GM19324 (cell line): ENCODE data around the gene OR52E2.
"Not testable (repeated sequence)": the region's sequence is repeated elsewhere in the genome, so short reads cannot be mapped to it uniquely, and the experiment has no call there.

ENCODE experiments used
- ATAC-seq: cut with Tn5 transposase; IDR thresholded peaks from one replicate; pipeline ENCODE4 v1.9.1; 2021; ENCODE audit warnings: mild to moderate bottlenecking, moderate library complexity; ENCODE audit not compliant: unreplicated experiment, low FRiP score

The OR52E2 gene

DNA sequence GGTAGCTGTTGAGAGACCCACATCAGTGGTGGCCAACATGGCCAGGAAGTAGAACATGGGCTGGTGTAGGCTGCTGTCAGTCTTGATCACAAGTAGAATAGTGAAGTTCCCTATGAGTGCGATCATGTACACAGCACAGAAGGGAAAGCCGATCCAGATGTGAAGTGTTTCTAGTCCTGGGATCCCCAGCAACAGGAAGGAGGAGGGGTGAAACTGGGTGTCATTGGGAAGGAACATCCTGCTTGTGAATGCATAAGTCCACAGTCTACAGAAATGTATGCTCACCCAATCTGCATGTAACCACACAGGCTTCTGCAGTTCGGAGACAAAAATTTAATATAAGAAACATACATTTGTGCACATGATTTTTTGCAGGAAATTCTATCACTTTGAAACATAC, at the start of gene OR52E2:
TSS of gene OR52E2 (minus strand) at position 237 of the 400 bp plus-strand sequence. CDS start at position 237, 0 bp downstream.
- no peak for ATAC-seq

DNA sequence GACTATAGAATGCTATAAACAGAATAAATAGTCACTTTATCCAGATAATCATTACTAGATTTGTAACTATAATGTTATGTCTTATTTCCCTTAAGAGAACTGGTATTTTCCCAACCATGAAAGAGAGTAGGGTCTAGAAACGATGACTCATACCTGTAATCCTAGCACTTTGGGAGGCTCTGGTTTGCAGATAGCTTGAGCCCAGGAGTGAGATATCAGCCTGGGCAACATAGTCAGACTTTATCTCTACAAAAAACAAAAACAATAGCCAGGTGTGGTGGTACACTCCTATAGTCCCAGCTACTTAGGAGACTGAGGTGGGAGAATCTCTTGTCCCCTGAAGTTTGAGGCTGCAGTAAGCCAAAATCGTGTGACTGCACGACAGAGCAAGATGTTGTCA, 47.9 kb upstream of the OR52E2 start:
- no peak for ATAC-seq

DNA sequence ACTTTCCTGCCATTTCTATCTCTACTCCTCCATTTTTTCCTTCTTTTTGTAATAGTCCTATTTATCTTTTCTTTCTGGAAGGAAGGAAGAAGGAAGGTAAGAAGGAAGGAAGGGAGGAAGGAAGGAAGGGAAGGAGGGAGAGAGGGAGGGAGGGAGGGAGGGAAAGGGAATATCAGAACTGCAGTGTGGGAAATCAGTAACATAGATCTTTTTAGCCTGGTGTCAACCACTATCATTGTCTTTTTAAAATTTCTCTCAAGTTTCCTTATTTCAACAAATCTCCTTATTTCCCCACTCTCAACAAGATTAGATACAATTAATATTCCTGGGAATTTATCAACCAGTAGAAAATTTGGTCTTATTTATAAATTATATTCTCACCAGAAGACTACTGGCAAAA, 43.6 kb upstream of the OR52E2 start:
- ATAC-seq, result no peak

DNA sequence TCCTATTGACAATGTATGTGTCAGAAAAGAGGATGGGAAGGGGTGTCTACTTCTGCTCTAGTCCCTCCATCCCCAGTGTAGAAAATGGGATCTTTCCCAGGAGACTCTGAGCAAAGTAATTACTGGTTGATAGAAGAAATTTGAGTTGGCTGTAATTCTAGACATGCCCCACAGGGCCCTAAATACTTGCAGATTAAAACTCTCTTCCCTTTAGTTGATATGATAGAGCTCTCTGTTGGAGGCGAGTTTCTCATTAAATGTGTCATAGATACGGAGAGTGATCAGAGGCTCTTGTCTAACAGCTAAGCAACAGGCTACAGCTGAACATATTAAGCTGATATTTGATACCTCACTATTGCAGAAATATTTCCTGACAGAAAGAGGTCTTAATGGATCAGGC, 42.8 kb upstream of the OR52E2 start:
- ATAC-seq, result no peak

DNA sequence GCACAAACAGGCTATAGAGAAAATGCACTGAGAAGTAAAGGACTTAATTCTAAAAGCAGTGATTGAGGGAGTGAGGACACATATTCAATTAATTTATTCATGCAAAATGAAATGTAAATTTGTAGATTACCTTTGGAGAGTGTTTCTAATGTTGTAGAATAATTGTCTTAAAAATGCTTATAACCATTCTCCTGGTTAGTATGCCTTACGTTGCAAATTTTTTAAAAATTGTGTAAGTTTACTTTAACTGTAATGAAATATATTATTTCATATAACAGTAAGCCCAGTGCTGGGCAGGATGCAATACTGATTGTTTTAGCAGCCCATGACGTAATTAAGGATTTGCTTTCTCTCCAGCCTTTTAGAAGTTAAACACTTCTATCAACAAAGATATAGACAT, 36.6 kb upstream of the OR52E2 start:
- ATAC-seq, result no peak

DNA sequence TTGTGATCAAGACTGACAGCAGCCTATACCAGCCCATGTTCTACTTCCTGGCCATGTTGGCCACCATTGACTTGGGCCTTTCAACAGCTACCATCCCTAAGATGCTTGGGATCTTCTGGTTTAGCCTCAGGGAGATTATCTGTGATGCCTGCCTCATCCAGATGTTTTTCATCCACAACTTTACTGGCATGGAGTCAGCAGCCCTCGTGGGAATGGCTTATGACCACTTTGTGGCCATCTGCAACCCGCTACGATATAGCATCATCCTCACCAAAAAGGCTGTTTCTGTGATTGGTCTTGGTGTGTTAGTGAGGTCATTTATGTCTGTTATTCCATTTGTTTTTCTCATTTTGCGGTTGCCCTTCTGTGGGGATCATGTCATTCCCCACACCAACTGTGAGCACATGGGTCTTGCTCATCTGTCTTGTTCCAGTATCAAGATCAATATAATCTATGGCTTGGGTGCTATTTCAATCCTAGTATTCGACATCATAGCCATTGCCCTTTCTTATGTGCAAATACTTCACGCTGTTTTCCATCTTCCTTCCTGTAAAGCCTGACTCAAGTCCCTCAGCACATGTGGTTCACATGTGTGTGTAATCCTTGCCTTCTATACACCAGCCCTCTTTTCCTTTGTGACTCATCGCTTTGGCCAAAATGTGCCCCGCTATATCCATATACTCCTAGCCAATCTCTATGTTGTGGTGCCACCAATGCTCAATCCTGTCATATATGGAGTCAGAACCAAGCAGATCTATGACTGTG, 33.6 kb upstream of the OR52E2 start:
- no peak for ATAC-seq

DNA sequence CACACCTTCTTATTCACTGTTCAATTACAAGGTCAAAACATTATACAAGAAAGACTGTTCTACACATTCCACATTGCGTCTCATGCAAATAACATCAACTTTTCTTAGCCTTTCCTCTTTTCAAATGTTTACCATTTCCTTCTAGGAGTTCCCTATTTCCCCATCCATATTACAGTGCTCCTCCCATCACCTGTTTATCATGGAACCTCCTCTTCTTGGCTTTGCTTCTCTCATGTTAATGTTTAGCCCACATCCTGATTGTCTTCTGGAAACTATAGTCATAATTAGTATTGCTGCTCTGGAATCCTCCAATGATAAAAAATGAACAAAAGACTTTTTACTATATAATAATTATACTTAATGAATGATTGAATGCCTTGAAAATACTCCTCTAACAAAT, 31.2 kb upstream of the OR52E2 start:
- ATAC-seq, result no peak

DNA sequence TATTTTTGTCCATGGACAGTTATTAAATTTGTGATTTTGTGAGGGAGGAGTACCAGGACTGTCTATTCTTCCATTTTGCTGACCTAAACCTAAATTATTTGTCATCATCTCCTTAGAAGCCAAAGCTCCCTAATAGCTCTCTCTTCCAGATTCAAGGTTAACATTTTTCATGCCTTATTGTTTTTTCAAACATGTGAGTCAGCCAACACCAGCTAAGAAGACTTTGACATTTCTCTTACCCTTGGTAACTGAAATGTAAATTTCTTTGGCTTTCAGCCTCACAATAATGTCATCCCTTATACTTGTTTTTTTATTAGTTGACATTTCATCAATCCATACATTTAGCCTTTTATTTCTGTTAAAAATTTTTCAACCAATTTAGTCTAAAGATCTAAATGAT, 29.1 kb upstream of the OR52E2 start:
- no peak for ATAC-seq

DNA sequence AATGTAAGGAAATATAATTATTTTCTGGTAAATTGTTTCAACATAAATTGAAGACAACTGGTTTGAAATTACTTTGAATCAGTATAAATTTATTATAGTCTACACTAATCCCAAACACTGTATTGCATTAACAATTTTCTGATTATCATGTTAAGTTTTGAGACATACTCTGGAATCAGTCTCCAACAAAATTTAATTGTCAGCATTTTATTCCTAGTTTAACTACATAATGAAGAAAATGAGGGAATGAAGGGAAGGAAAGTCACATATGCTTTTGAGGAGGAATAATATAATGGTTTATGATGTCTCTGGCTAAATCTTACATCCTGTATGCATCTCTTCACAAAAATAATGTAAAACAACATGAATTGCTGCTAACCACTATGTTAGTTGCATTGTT, 24.2 kb upstream of the OR52E2 start:
- no peak for ATAC-seq

DNA sequence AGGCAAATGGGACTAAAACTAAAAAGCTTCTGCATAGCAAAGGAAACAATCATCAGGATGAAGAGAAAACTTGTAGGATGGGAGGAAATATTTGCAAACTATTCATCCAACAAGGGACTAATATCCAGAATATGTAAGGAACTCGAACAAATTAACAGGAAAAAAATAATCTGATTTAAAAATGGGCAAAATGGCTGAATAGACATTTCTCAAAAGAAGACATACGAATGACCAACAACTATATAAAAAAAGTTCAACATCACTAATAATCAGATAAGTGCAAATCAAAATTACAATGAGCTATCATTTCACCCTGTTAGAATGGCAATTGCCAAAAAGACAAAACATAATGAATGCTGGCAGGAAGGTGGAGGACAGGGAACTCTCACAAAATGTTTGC, 22.0 kb upstream of the OR52E2 start:
- no peak for ATAC-seq

DNA sequence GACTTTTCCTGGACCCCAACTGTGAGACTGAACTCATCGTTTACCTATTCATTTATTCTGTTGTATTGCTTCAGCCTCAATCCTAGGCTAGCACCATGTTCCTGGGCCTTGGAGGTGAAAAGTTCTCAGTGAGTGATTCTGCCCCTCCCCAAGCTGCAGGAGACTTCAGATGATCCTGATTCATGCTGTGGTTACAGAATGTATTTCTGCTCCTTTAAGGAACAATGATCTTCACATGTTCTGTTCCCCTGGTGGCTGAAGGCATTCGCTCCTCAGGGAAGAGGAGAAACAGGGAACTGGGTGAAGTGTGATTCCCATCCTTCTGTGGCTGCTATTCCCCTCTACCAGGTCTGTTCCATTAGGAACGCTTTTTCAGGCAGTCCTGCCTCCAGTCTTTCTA, 12.4 kb upstream of the OR52E2 start:
- no peak for ATAC-seq

DNA sequence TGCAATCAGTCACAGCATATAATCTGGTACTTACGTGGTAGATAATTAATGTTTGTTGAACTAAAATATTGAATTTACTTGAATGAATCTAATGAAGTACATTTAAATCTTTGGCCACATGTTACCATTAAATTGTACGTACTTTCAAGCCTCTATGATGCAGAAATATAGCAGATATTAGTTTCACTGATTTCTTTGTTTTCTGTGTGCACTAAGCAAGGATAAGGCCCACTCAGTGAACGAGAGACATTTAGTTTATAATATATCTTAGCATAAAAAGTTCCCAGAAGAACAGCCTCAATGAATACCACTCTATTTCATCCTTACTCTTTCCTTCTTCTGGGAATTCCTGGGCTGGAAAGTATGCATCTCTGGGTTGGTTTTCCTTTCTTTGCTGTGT, 9.8 kb upstream of the OR52E2 start, which contains the start of gene OR52E1:
TSS of gene OR52E1 (plus strand) at position 301 of the 400 bp plus-strand sequence.
- no peak for ATAC-seq

DNA sequence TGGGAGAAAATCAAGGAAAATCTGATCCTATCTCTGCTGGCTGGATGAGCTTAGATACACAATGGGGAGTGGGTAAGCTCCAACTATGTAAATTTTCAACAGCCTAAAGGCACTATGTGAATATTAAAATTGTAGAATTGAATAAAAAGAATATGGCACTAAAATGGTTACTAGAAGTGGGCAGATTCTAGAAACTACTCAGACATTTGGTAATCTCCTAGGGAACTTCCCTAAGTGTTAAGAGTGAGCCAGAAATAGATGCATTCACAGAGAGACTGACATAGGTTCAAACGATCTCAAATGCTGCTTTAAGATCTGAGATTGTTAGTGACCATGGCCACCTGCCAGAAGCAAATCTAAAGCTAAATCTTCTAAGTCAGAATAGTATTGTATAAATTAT, 5.6 kb upstream of the OR52E2 start:
- ATAC-seq, result no peak

DNA sequence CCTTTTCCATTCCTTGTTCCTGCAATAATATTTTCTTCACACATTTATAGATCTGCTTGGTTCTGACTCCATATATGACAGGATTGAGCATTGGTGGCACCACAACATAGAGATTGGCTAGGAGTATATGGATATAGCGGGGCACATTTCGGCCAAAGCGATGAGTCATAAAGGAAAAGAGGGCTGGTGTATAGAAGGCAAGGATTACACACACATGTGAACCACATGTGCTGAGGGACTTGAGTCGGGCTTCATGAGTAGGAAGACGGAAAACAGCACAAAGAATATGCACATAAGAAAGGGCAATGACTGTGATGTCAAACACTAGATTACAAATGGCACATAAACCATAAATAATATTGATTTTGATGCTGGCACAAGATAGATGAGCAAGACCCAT, 748 bp downstream of the OR52E2 start:
- not testable (repeated sequence) for ATAC-seq

DNA sequence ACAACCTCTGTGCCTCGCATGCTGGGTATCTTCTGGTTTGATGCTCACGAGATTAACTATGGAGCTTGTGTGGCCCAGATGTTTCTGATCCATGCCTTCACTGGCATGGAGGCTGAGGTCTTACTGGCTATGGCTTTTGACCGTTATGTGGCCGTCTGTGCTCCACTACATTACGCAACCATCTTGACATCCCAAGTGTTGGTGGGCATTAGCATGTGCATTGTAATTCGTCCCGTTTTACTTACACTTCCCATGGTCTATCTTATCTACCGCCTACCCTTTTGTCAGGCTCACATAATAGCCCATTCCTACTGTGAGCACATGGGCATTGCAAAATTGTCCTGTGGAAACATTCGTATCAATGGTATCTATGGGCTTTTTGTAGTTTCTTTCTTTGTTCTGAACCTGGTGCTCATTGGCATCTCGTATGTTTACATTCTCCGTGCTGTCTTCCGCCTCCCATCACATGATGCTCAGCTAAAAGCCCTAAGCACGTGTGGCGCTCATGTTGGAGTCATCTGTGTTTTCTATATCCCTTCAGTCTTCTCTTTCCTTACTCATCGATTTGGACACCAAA, 12.6 kb downstream of the OR52E2 start:
- ATAC-seq, result no peak

DNA sequence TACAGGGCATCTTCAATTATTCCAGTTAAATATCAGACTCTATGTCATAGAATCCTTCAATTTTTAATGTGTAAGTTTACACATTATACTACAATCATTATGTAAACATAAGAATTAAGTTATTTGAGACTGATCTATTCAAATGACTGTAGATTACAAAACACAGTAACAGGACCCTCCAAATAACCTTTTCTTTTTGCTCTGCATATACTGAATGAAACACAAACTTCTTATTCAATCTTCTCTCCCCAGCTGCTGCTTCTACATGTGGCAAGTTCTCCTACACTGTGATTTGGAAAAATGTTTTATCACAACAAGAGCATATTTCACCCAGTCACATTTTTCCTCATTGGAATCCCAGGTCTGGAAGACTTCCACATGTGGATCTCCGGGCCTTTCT, 13.2 kb downstream of the OR52E2 start, which contains the start of gene OR52J3:
TSS of gene OR52J3 (plus strand) at position 301 of the 400 bp plus-strand sequence. CDS start at position 301, 0 bp downstream.
- no peak for ATAC-seq

DNA sequence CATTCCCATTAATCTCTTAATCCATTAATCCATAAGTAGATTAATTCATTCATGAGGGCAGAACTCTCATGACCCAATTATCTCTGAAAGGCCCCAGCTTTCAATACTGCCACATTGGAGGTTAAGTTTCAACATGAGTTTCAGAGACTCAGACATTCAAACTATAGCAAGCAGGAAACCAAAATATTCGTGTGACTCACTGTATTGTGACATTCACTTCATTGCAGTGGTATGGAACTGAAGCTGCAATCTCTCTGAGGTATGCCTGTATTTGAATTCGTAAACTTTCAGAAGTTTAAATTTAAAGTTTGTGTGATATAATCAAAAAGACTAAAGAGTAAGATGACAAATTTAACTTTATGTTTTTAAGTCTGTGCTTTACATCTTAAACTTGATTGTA, 16.0 kb downstream of the OR52E2 start:
- no peak for ATAC-seq

DNA sequence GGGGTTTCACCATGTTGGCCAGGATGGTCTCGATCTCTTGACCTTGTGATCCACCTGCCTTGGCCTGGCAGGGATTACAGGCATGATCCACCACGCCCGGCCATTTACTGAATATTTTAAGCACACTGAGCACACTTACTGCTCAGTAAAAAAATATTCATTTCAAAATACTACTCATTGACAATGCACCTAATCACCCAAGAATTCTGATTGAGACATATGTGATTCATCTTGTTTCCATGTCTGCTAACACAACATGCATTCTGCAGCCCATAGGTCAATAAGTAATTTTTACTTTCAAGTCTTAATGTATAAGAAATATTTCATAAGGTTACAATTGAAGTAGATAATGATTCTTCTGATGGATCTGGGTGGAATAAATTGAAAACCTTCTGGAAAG, 17.3 kb downstream of the OR52E2 start:
- ATAC-seq, result no peak

DNA sequence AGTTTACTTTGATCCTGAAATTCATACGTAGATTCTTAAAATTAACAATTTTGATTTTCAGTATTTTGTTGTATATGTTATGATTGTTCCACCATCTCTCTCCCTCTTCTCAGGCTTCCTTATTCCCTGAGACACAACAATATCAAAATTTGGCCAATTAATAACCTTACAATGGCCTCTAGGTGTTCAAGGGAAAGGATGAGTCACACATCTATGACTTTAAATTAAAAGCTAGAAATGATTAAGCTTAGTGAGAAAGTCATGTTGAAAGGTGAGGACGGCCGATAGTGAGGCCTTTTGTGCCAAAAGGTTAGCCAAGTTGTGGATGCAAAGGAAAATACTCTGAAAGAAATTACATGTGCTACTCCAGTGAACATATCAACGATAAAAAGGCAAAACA, 18.6 kb downstream of the OR52E2 start:
- ATAC-seq, result no peak

DNA sequence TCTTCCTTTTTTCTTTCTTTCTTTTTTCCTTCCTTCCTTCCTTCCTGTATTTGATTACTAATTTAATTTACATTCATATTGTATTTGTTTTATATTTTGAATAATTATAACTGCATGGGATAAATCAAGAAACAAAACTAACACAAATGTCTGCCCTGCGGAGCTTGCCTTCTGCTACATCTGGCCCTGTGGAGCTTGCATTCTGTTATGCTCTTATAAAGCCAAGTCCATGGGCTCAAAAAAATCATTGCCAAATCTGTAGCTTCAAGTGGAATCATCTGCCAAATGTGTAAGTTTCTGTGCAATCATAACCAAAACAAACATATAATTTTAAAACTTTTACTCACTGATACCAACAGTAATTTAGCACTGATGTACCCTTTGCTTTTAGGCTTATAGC, 21.1 kb downstream of the OR52E2 start:
- no peak for ATAC-seq

DNA sequence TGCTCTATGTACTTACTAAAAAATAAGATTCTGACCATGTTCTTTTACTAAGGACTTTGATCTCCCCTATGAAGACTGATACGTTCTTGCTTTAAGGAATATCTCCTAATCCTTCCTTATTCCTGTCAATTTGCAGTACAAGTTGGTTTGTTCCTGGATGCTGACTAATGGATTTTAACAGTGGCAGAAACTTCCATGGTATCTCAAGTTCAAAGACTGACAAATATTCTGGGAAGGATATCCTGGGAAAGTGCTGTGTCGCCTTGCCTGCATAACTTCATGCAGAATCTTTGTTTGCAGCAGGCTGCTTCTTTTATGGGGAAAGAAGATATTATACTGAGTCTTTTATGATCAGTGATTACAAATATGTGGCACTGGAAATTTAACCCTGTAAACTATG, 21.5 kb downstream of the OR52E2 start:
- ATAC-seq, result no peak

DNA sequence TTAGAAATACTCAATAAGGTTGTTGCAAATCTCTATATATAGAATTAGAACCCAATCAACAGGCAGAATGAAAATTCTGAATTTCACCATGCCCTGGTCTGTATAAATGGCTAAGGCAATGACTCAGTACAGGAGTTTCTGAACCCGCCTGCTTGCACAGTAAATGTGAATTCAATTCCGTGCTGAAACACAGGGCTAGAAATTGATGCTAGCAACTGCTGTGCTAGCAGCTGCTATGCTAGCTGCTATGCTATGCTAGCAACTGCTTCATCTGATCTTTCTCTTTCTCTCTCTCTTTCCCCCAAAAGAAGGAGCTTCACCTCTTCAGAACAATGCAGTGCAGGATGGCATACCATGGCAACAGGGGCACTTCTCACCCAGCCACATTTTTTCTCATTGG, 22.8 kb downstream of the OR52E2 start:
- ATAC-seq, result no peak
